Measurements from ENCODE around the gene ATG101.

DNA sequence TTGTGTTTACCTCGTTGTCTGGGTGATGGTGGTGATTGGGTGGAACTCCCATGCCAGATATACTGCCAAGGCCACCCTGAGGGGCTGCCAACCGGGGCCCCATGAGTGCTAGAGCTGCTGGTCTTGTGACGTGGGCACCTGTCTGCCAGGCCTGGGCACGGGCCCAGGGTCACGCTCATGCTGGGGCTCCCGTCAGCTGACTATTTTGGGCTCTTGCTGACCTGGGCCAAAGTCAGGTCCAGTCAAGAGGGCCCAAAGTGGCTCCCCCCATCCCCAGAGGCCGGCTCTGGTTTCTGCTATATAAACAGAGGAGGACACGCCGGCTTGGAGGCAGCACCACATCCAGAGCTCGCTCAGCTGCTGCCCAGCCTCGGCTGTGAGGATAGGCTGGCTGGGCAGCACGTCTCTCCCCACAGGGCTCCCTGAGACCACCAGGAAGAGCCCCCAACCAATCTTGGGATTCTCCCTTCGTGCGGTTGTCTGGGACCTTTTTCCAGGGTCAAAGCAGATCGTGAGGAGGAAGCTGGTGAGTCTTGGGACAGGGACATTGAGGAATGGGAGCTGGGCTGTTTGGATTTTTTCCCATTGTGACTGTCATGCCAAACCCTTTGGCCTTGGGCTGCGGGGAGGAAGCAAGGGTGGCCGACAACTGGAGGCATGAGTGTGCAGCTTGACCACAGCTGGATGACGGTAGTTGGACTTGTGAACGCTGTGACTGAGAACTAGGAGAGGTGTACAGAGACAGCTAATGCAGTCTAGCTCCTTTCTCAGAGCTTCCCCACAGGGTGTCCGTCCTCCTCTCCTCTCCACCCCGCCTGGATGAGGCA is 26.2 kb upstream of the ATG101 start:
- TF ChIP-seq POLR2A (IDR thresholded peaks at IDR 0.05), result no peak
- TF ChIP-seq, protein P1, sequence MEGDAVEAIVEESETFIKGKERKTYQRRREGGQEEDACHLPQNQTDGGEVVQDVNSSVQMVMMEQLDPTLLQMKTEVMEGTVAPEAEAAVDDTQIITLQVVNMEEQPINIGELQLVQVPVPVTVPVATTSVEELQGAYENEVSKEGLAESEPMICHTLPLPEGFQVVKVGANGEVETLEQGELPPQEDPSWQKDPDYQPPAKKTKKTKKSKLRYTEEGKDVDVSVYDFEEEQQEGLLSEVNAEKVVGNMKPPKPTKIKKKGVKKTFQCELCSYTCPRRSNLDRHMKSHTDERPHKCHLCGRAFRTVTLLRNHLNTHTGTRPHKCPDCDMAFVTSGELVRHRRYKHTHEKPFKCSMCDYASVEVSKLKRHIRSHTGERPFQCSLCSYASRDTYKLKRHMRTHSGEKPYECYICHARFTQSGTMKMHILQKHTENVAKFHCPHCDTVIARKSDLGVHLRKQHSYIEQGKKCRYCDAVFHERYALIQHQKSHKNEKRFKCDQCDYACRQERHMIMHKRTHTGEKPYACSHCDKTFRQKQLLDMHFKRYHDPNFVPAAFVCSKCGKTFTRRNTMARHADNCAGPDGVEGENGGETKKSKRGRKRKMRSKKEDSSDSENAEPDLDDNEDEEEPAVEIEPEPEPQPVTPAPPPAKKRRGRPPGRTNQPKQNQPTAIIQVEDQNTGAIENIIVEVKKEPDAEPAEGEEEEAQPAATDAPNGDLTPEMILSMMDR (IDR thresholded peaks at IDR 0.05), result no peak
